Measurements from ENCODE around the gene GPC5.

- TF ChIP-seq EZH2 (IDR thresholded peaks at IDR 0.05; ENCODE audit: low read depth, low read length, severe bottlenecking) (no peak), KDM4A (IDR thresholded peaks at IDR 0.05; ENCODE audit: low read depth, low read length, severe bottlenecking) (no peak), ATF2 (IDR thresholded peaks at IDR 0.05; ENCODE audit: low read length) (no peak), E2F6 (IDR thresholded peaks at IDR 0.05) (no peak), CEBPB (IDR thresholded peaks at IDR 0.05; ENCODE audit: low read depth, low read length) (no peak), MAX (IDR thresholded peaks at IDR 0.05) (no peak), TAF1 (IDR thresholded peaks at IDR 0.05; ENCODE audit: low read depth, low read length) (no peak)
Observed at GRCh38 chr13:92591117-92591516, 1192.7 kb downstream of the GPC5 start.

Measured in H1 (cell line).